ENCODE results near the gene DGUOK.

GRCh38 chr2:73962798-73963197, 36.1 kb downstream of the DGUOK start:
- TF ChIP-seq POLR2A (IDR thresholded peaks at IDR 0.05; ENCODE audit: low read length) (no peak), GATA1 (IDR thresholded peaks at IDR 0.05; ENCODE audit: low read depth, low read length) (no peak)
